Esophagus squamous epithelium (tissue), 4 donors: ENCODE measurements around the gene HSPB2.

Experiments used
- CTCF ChIP-seq, 6 experiments: fragments of 450-650 bp in 4 of 6; fragments of 200-600 bp in 2 of 6; sonication (generic) in 2 of 6; IDR thresholded peaks; one replicate each; pipeline ENCODE4 v1.5.1; 2016 to 2019; ENCODE audit warnings: antibody characterized with exemption in 6 of 6, mild to moderate bottlenecking in 4 of 6, moderate library complexity in 4 of 6
- POLR2A ChIP-seq, 4 donors: fragments of 450-650 bp; IDR thresholded peaks; one replicate each; pipeline ENCODE4 v1.6.1; 2017; ENCODE audit warnings: antibody characterized with exemption in 4 of 4, mild to moderate bottlenecking in 4 of 4, moderate library complexity in 3 of 4

- TF ChIP-seq POLR2A (IDR thresholded peaks at IDR 0.05) (no peak), CTCF (IDR thresholded peaks at IDR 0.05) (no peak)
Measured at GRCh38 chr11:111944651-111945051, 32.1 kb downstream of the HSPB2 start.
